Endothelial cell of umbilical vein (primary cell): Measurements from ENCODE around the gene B4GALNT1. TPM values are rescaled to one million over a fixed set of nuclear protein-coding genes. Genes with fewer than 3 reads are reported as not detected.

Experiments
- BruUV-seq: library from RNA; stranded (reverse); fragments of 400-500 nt; replicated peaks from 2 replicates; lab custom pipeline; 2021; lab: Mats Ljungman, UMichigan
- CTCF ChIA-PET: fragments of 300-600, 350-600 bp; sonication (Branson Sonifier 250); formaldehyde crosslinking; loops from one replicate; lab custom pipeline; 2021; ENCODE audit warnings: antibody characterized with exemption, inconsistent platforms; lab: Charles Lee
- POLR2A ChIA-PET: fragments of 300-600, 350-600 bp; sonication (Branson Sonifier 250); formaldehyde crosslinking; loops from one replicate; lab custom pipeline; 2021; ENCODE audit warnings: antibody characterized with exemption, inconsistent platforms; lab: Charles Lee
- DNase-seq: peaks from one replicate; pipeline ENCODE4 v3.0.0-alpha.2; 2011; ENCODE audit warnings: low read depth, low spot score
- FAIRE-seq: peaks from 2 replicates; lab custom pipeline; 2011; peaks lifted over from hg19 to GRCh38; lab: Jason Lieb, UNC
- H2AFZ ChIP-seq: 2 replicates; pipeline ENCODE4 v1.6.0; 2012; ENCODE audit warnings: low read depth, low read length, control low read depth, inconsistent platforms
- H3K27ac ChIP-seq: 2 replicates; pipeline ENCODE4 v1.5.1; 2011; ENCODE audit warnings: low read depth, mild to moderate bottlenecking, control low read depth, low read length, moderate library complexity; ENCODE audit not compliant: insufficient read depth
- H3K27me3 ChIP-seq, 2 experiments: 2 replicates each; pipeline versions ENCODE4 v1.6.0 to v1.6.1; 2011; ENCODE audit warnings: low read length in 2 of 2, mixed read lengths in 1 of 2; ENCODE audit not compliant: control insufficient read depth in 2 of 2, insufficient read depth in 2 of 2
- H3K36me3 ChIP-seq, 2 experiments: 2 replicates in 1 of 2; 3 replicates in 1 of 2; pipeline ENCODE4 v1.5.1; 2011; ENCODE audit warnings: low read length in 2 of 2, mild to moderate bottlenecking in 1 of 2, moderate library complexity in 1 of 2; ENCODE audit not compliant: control insufficient read depth in 2 of 2, insufficient read depth in 2 of 2; ENCODE audit errors: extremely low read depth in 1 of 2
- H3K4me1 ChIP-seq: 3 replicates; pipeline ENCODE4 v1.5.1; 2011; ENCODE audit warnings: mild to moderate bottlenecking, low read length; ENCODE audit not compliant: control insufficient read depth, insufficient read depth; ENCODE audit errors: extremely low read depth
- H3K4me2 ChIP-seq: 2 replicates; pipeline ENCODE4 v1.6.1; 2011; ENCODE audit warnings: low read length, control low read depth, mixed read lengths; ENCODE audit not compliant: insufficient read depth
- H3K4me3 ChIP-seq, 3 experiments: fragments of 200-600 bp in 1 of 3; sonication (generic), shearing (Covaris generic) in 1 of 3; replicated peaks in 1 of 3; 2 replicates each; pipeline ENCODE4 v1.5.1; 2011 to 2016; ENCODE audit warnings: control low read depth in 3 of 3, low read length in 3 of 3, mild to moderate bottlenecking in 2 of 3, inconsistent platforms in 1 of 3, low read depth in 1 of 3, moderate library complexity in 1 of 3; ENCODE audit not compliant: insufficient read depth in 1 of 3
- H3K79me2 ChIP-seq: 2 replicates; pipeline ENCODE4 v1.6.0; 2012; ENCODE audit warnings: low read length, inconsistent platforms; ENCODE audit not compliant: control insufficient read depth, insufficient read depth
- H3K9ac ChIP-seq: replicated peaks from 2 replicates; pipeline ENCODE3; 2011; ENCODE audit warnings: low read length, control low read depth; ENCODE audit not compliant: insufficient read depth; ENCODE audit errors: extremely low read depth
- H3K9me1 ChIP-seq: replicated peaks from 3 replicates; pipeline ENCODE4 v1.6.0; 2011; ENCODE audit warnings: mild to moderate bottlenecking, low read length; ENCODE audit not compliant: control insufficient read depth, insufficient read depth; ENCODE audit errors: extremely low read depth
- H3K9me3 ChIP-seq: replicated peaks from 2 replicates; pipeline ENCODE4 v1.5.1; 2012; ENCODE audit warnings: low read length, inconsistent platforms; ENCODE audit not compliant: control insufficient read depth, insufficient read depth
- H4K20me1 ChIP-seq: replicated peaks from 2 replicates; pipeline ENCODE3; 2011; ENCODE audit warnings: mild to moderate bottlenecking, low read length; ENCODE audit not compliant: control insufficient read depth, insufficient read depth; ENCODE audit errors: extremely low read depth
- CTCF ChIP-seq, 2 donors: IDR thresholded peaks; 1 replicate in 1 of 2; 2 replicates in 1 of 2; pipeline ENCODE4 v1.5.1; 2011; ENCODE audit warnings: low read length in 2 of 2, mild to moderate bottlenecking in 2 of 2, moderate library complexity in 2 of 2, control low read depth in 1 of 2, inconsistent platforms in 1 of 2, low read depth in 1 of 2; ENCODE audit not compliant: insufficient read depth in 1 of 2; ENCODE audit errors: extremely low read depth in 1 of 2
- EZH2 ChIP-seq: IDR thresholded peaks from 2 replicates; pipeline ENCODE4 v1.6.1; 2012; ENCODE audit warnings: borderline replicate concordance, low read depth, mild to moderate bottlenecking, moderate library complexity, low read length, inconsistent platforms; ENCODE audit not compliant: severe bottlenecking
- FOS ChIP-seq: IDR thresholded peaks from 2 replicates; pipeline ENCODE4 v1.6.1; 2011; ENCODE audit warnings: mild to moderate bottlenecking, low read length, moderate library complexity, borderline replicate concordance; ENCODE audit not compliant: insufficient read depth
- GATA2 ChIP-seq: IDR thresholded peaks from 2 replicates; pipeline ENCODE4 v1.7.0; 2011; ENCODE audit warnings: low read depth, mild to moderate bottlenecking, moderate library complexity, mixed read lengths, low read length; ENCODE audit not compliant: insufficient read length, insufficient read depth
- JUN ChIP-seq: IDR thresholded peaks from 2 replicates; pipeline ENCODE4 v1.6.1; 2011; ENCODE audit warnings: borderline replicate concordance, low read depth; ENCODE audit not compliant: insufficient read length, insufficient read depth
- MYC ChIP-seq: IDR thresholded peaks from one replicate; pipeline ENCODE4 v1.6.1; 2011; ENCODE audit warnings: mild to moderate bottlenecking, low read depth, low read length
- POLR2A ChIP-seq: IDR thresholded peaks from 2 replicates; pipeline ENCODE4 v1.6.1; 2012; ENCODE audit warnings: low read depth, mild to moderate bottlenecking, control low read depth, low read length
- POLR2AphosphoS5 ChIP-seq: IDR thresholded peaks from 2 replicates; pipeline ENCODE4 v1.6.1; 2012; ENCODE audit warnings: low read depth, mild to moderate bottlenecking, control low read depth, low read length, moderate library complexity; ENCODE audit not compliant: insufficient read depth
- dilution Hi-C: fragments of 300-500 bp; cut with MboI; formaldehyde crosslinking; loops from one replicate; pipeline ENCODE4 v1.15.0; 2019; ENCODE audit warnings: low sequenced_read_pairs; ENCODE audit not compliant: extremely low pct_ligation_motif_present
- intact Hi-C: fragments of 100-400 bp; cut with micrococcal nuclease; formaldehyde crosslinking; loops from one replicate; pipeline ENCODE4 v1.10.0; 2022
- polyA plus RNA-seq, 4 experiments: library from polyadenylated mRNA; depleted of rRNA in 3 of 4; stranded (reverse) in 3 of 4; unstranded in 1 of 4; fragments of >200 nt; gene quantifications; 2 replicates each; pipeline versions ENCODE4 v1.2.1 to v1.2.3, GENCODE V29; 2011 to 2012; ENCODE audit warnings: missing spikeins in 1 of 4
- total RNA-seq: library from RNA; stranded (reverse); gene quantifications from 2 replicates; pipeline ENCODE4 v1.2.3, GENCODE V29; 2021
- TF ChIP-seq, protein P1 (sequence below): IDR thresholded peaks from 2 replicates; pipeline ENCODE4 v1.6.1; 2011; ENCODE audit not compliant: insufficient read depth, insufficient read length

Gene B4GALNT1
- total and polyA plus RNA-seq, 2 donors (not counting 3 experiments of a cell fraction or from before 2014, with no cell fraction given), result 0.33 to 0.35 TPM

GRCh38 chr12:57586128-57586527, 46.9 kb downstream of the B4GALNT1 start:
- FAIRE-seq (no peak), DNase-seq (no peak)
- Histone ChIP-seq H3K9me1 (no peaks in the 10 kb centered on the region), H3K36me3 (no peaks in the 10 kb centered on the region), H3K4me3 (no peak overlapping the region), H2AFZ (no peak overlapping the region), H3K9ac (no peak overlapping the region), H3K27me3 (peaks cover 18 to 25% of the 10 kb centered on the region in 2 experiments), H3K27ac (no peak overlapping the region), H3K4me1 (peaks cover 5% of the 10 kb centered on the region), H4K20me1 (no peaks in the 10 kb centered on the region), H3K9me3 (no peaks in the 10 kb centered on the region), H3K79me2 (no peaks in the 10 kb centered on the region), H3K4me2 (no peak overlapping the region)
- TF ChIP-seq POLR2AphosphoS5, result no peak
- TF ChIP-seq, protein P1, sequence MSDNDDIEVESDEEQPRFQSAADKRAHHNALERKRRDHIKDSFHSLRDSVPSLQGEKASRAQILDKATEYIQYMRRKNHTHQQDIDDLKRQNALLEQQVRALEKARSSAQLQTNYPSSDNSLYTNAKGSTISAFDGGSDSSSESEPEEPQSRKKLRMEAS, result no peak
- no peak for TF ChIP-seq FOS
- no peak for TF ChIP-seq GATA2
- TF ChIP-seq POLR2A, result no peak
- no peak for TF ChIP-seq CTCF (IDR thresholded peaks at IDR 0.05; ENCODE audit: extremely low read depth in 1 of 2, insufficient read depth in 1 of 2, low read depth in 1 of 2, low read length in 2 of 2)
- no peak for TF ChIP-seq JUN
- TF ChIP-seq MYC, result no peak
- TF ChIP-seq EZH2, result no peak
- intact Hi-C loops (no loop called here), dilution Hi-C loops (no loop called here)
- POLR2A ChIA-PET, result no interaction called here
- BruUV-seq, result no TSS peak
- CTCF ChIA-PET, result interaction anchor here (1.0 to 6.0 kb wide), 7 partner anchors 11 to 51 kb away, joined by 4 to 126 read pairs (median 28); partner anchors contain the start of genes ARHGEF25 and B4GALNT1
